Measurements from ENCODE around the gene EFHD2.

EFHD2 gene, protein sequence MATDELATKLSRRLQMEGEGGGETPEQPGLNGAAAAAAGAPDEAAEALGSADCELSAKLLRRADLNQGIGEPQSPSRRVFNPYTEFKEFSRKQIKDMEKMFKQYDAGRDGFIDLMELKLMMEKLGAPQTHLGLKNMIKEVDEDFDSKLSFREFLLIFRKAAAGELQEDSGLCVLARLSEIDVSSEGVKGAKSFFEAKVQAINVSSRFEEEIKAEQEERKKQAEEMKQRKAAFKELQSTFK

GRCh38 chr1:15409388-15410222, at the start of gene EFHD2:
EFHD2 (plus strand) TSS chr1:15409888; CDS start chr1:15409972, 84 bp downstream.
- Histone ChIP-seq H3K27me3 (ENCODE audit: insufficient read depth, low read depth) (peaks cover 9% of the 10 kb centered on the region; the same call in 1 of the 2 replicates), H3K4me2 (peak within 1 kb of the TSS; percentile 84), H4K20me1 (ENCODE audit: insufficient read depth) (no peaks in the 10 kb centered on the region), H3K4me3 (IDR thresholded peaks at IDR 0.05; ENCODE audit: insufficient read depth, low read depth, low read length) (peak within 1 kb of the TSS; percentile 63), H3K27ac (peak within 1 kb of the TSS; percentile 26; the same call in 1 of the 2 replicates), H3K9ac (peak within 1 kb of the TSS; percentile 81), H3K4me1 (ENCODE audit: low read depth, poor library complexity, severe bottlenecking) (peaks cover 5% of the 10 kb centered on the region), H3K79me2 (ENCODE audit: insufficient read depth, low read depth) (no peaks in the 10 kb centered on the region; the same call in 1 of the 2 replicates), H2AFZ (ENCODE audit: low read depth) (peak within 1 kb of the TSS; percentile 79), H3K36me3 (ENCODE audit: insufficient read depth) (no peaks in the 10 kb centered on the region)
- TF ChIP-seq, protein P1, sequence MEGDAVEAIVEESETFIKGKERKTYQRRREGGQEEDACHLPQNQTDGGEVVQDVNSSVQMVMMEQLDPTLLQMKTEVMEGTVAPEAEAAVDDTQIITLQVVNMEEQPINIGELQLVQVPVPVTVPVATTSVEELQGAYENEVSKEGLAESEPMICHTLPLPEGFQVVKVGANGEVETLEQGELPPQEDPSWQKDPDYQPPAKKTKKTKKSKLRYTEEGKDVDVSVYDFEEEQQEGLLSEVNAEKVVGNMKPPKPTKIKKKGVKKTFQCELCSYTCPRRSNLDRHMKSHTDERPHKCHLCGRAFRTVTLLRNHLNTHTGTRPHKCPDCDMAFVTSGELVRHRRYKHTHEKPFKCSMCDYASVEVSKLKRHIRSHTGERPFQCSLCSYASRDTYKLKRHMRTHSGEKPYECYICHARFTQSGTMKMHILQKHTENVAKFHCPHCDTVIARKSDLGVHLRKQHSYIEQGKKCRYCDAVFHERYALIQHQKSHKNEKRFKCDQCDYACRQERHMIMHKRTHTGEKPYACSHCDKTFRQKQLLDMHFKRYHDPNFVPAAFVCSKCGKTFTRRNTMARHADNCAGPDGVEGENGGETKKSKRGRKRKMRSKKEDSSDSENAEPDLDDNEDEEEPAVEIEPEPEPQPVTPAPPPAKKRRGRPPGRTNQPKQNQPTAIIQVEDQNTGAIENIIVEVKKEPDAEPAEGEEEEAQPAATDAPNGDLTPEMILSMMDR (conservative IDR thresholded peaks at IDR 0.05; ENCODE audit: low read depth, low read length) = no peak

- H3K9ac ChIP-seq = no peak overlapping the region
- TF ChIP-seq, protein P1 (conservative IDR thresholded peaks at IDR 0.05; ENCODE audit: low read depth, low read length) = no peak
- no peak overlapping the region for H3K4me2 ChIP-seq
- no peaks in the 10 kb centered on the region for H3K79me2 ChIP-seq (ENCODE audit: insufficient read depth, low read depth)
- no peaks in the 10 kb centered on the region for H4K20me1 ChIP-seq (ENCODE audit: insufficient read depth)
- H3K27me3 ChIP-seq (ENCODE audit: insufficient read depth, low read depth) = peaks cover 16% of the 10 kb centered on the region
- H3K36me3 ChIP-seq (ENCODE audit: insufficient read depth) = no peaks in the 10 kb centered on the region
- H3K27ac ChIP-seq = no peak overlapping the region
- no peak overlapping the region for H2AFZ ChIP-seq (ENCODE audit: low read depth)
- H3K4me1 ChIP-seq (ENCODE audit: low read depth, poor library complexity, severe bottlenecking) = no peaks in the 10 kb centered on the region
- no peak overlapping the region for H3K4me3 ChIP-seq (IDR thresholded peaks at IDR 0.05; ENCODE audit: insufficient read depth, low read depth, low read length)
These were observed 49.0 kb upstream of the EFHD2 start for GRCh38 chr1:15360700-15361099.

- Histone ChIP-seq H3K9ac (no peak overlapping the region), H3K4me1 (ENCODE audit: low read depth, poor library complexity, severe bottlenecking) (no peaks in the 10 kb centered on the region), H3K27ac (no peak overlapping the region), H3K79me2 (ENCODE audit: insufficient read depth, low read depth) (no peaks in the 10 kb centered on the region), H3K4me3 (IDR thresholded peaks at IDR 0.05; ENCODE audit: insufficient read depth, low read depth, low read length) (no peak overlapping the region), H3K4me2 (no peak overlapping the region), H3K36me3 (ENCODE audit: insufficient read depth) (no peaks in the 10 kb centered on the region), H2AFZ (ENCODE audit: low read depth) (no peak overlapping the region), H4K20me1 (ENCODE audit: insufficient read depth) (no peaks in the 10 kb centered on the region), H3K27me3 (ENCODE audit: insufficient read depth, low read depth) (peaks cover 15% of the 10 kb centered on the region)
- TF ChIP-seq, protein P1 (conservative IDR thresholded peaks at IDR 0.05; ENCODE audit: low read depth, low read length) = no peak
These were observed 47.5 kb upstream of the EFHD2 start for GRCh38 chr1:15362096-15362736.

DNA sequence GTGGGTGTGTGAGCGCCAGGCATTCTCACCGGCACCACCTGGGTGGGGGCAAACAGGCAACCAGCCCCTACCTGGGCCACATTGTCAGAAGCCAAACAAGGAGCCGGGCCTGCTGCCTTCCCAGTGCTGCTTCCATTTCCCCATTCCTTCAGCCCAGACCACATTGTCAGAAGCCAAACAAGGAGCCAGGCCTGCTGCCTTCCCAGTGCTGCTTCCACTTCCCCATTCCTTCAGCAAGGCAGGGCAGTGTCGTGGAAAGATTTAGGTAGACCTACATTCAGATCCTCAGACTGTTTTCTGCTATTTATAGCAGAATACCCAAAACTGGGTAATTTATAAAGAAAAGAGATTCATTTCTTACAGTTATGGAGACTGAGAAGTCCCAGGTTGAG, 47.0 kb upstream of the EFHD2 start:
- Histone ChIP-seq H3K4me1 (ENCODE audit: low read depth, poor library complexity, severe bottlenecking) (no peaks in the 10 kb centered on the region), H2AFZ (ENCODE audit: low read depth) (no peak overlapping the region), H3K36me3 (ENCODE audit: insufficient read depth) (no peaks in the 10 kb centered on the region), H3K4me3 (IDR thresholded peaks at IDR 0.05; ENCODE audit: insufficient read depth, low read depth, low read length) (no peak overlapping the region), H3K9ac (no peak overlapping the region), H3K79me2 (ENCODE audit: insufficient read depth, low read depth) (no peaks in the 10 kb centered on the region), H3K27ac (no peak overlapping the region), H3K4me2 (no peak overlapping the region), H4K20me1 (ENCODE audit: insufficient read depth) (no peaks in the 10 kb centered on the region), H3K27me3 (ENCODE audit: insufficient read depth, low read depth) (peaks cover 15% of the 10 kb centered on the region)
- TF ChIP-seq, protein P1 (conservative IDR thresholded peaks at IDR 0.05; ENCODE audit: low read depth, low read length) = no peak

All from KMS-11 (cell line).